GM21390 (cell line): ENCODE measurements around the gene CEP170.
"Not testable (repeated sequence)": the region's sequence is repeated elsewhere in the genome, so short reads cannot be mapped to it uniquely, and the experiment has no call there.

Experiments used
- ATAC-seq: cut with Tn5 transposase; IDR thresholded peaks from one replicate; pipeline ENCODE4 v1.9.1; 2021; ENCODE audit not compliant: unreplicated experiment

Gene CEP170

DNA sequence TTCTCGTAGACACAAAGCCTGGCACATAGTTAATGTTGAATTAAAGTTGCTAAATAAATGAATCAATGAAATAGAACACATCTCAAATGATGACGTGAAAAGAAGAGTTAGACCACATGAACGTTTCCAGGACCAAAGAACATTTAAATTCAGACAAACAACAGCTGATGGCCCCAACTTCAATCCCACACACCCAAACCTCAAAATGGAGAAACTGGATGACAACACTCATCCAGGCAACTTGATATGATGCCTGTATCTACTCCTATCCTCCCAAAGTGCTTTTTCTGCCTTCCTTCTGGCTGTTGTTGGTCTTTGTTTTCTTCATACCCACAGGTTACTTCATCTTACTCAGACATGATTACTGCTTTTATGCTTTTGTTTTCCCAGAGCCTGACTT is 71.9 kb downstream of the CEP170 start:
- not testable (repeated sequence) for ATAC-seq

DNA sequence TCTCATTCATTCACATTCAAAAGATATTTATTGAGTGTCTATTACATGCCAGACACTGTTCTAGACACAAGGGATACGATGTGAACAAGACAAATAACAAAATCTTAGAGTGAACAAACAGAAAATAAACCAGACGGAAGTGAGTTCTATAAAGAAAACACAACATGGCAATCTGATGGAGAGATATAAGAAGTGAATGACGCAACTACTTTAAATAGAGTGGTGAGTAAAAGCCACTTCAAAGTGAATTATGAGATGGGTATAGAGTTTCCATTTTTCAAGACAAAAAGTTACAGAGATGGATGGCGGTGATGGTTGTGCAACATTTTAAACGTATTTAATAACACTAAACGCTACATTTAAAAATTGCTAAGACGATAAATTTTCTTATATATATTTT is 75.4 kb downstream of the CEP170 start:
- ATAC-seq: no peak

DNA sequence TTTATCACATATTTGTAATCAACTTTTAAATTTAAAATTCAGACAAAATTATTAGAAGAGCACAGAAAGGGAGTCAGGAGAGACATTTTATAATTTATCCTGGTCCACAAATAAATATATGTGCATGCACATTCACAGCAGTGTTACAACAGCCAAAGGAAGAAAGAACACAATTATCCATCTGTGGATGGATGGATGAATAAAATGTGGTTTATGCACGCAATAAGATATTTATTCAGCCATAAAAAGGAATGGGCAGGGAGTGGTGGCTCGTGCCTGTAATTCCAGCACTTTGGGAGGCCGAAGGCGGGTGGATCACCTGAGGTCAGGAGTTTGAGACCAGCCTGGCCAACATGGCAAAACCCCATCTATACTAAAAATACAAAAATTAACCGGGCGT is 77.3 kb downstream of the CEP170 start:
- ATAC-seq: not testable (repeated sequence)

DNA sequence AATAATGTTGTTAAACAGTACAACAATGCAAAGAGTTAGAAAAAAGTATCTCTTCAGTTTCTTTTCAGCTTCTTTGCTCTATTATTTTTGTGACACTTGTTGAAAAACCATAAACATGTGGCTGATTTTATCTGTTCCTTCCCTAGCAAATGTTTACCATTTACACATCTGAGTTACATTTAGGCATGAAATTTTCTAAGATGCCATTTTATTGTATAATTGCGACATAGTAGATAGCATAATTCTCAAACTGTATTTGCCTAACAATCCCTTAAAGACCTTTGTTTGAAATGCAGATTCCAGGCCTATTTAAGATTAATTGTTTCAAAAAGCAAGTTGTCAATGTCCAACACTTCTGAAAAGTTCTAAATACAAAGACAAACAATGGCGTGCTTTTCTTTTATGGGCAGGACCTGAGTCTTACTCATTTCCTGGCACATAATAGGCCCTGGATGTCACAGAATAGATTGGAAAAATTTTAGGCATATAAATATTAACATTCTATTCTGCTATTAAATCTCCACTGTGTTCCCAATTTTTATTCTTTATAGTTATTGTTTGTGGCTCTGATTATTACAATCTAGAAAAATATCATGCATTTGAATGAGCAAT is 81.2 kb downstream of the CEP170 start:
- not testable (repeated sequence) for ATAC-seq

DNA sequence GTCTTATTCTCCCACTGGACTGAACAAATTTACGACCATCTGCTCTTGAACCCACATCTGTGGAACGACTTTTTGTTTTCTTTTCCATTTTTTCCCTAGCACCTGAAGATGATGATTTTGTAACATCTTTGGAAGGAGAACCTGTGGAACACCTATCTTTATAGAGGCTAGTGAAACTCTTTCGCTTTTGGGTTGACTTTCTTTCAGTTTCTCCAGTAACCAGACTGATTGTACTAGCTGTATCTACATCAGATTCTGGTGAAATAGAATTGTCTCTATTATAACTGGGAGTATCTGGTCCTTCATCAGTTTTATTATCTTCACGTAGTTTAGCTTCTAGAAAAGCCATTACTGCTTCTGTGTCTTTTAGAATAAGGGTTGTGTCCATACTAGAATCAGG is 90.2 kb downstream of the CEP170 start:
- ATAC-seq: not testable (repeated sequence)

DNA sequence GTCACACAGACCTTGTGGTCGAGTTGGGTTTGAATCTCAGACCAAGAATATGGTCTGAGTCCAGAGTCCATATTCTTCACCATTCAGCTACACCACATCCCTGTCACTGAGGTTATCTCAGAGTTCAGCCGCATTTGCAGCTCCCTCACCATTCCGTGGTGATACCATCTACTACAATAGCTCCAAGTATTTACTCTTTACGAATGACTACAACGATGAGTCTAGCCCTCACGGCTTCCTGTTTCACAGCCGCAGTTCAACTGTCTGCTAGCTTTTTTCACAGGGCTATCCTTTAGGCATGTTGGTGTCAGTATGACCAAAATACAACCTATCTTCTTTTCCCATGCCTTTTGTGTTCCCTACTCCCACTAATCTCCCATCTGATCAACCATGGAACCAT is 104.2 kb downstream of the CEP170 start:
- not testable (repeated sequence) for ATAC-seq

DNA sequence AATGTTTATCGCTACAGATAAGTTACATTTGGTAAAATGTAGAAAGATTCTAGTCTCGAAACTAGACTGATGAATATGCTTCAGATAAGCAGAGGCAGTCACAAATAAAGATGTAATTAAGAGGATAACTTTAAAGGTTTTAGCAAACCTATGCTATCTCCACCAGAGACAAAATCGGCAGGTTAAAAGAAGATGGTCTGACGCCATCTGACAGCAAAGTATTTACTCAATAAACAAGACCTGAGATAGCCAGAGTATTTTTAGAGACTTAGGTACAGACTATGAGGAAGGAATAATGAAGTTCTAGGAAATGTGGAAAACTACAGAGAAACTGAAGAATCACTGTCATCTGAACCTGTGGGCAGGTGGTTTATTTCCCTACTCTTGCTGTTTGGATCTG is 106.0 kb downstream of the CEP170 start:
- not testable (repeated sequence) for ATAC-seq

DNA sequence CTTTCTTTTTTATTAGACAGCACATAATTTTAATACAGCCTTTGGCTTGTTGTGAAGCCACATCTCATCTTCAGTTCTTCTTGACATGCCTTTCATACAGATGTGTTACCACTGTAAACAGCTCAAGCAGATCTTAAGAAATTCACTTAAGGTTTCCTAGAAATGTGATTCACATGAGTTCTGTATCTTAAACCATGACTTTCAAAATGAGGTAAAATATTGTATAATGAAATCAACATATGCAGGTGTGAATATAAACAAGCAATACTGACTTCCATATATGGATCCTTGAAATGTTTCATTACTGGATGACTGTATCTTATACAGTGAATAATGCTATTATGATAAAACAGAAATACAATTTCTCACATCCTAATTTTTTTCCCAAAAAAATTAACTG is 107.7 kb downstream of the CEP170 start:
- not testable (repeated sequence) for ATAC-seq

DNA sequence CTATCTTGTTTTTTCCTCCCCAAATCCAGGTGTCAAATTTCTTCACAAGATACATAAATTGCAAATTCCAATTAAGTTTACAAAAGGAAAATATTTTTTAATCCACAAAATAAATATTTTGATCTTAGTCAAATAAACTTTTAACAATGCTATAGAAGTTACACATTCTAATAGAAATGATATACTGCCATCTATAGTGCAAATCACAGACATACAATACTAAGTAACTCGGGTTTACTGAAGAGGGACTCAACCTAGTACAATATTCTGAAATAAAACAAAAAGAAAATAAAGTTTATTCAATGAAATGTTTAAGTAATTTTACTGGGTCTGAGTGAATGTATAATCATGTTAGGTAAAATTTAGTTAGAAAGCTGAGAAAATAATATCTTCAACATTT is 114.6 kb downstream of the CEP170 start:
- ATAC-seq: not testable (repeated sequence)

DNA sequence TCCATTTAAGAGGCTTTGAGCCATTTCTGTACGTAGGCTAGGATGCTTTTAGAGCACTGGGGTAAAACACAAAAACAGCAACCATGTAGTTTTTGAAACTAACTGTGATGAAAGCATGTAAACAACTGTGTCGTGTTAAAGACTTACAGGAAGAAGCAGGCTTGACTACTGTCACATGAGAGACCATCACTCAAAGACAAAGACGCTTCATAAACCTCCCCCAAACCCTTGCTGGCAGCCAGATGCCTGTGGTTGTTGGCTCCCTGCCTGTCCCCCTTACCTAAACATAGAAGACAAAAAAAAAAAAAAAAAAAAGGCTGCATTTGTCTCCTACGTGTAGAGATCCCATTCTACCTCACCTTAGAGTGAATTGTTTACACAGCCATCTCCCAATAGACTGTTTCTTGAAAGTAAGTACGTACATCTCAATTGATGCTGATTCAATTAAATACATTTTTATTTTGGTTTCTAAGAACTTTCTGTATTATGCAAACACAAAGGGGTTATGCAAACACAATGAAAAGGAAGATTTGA is 132.1 kb downstream of the CEP170 start:
- ATAC-seq: not testable (repeated sequence)

DNA sequence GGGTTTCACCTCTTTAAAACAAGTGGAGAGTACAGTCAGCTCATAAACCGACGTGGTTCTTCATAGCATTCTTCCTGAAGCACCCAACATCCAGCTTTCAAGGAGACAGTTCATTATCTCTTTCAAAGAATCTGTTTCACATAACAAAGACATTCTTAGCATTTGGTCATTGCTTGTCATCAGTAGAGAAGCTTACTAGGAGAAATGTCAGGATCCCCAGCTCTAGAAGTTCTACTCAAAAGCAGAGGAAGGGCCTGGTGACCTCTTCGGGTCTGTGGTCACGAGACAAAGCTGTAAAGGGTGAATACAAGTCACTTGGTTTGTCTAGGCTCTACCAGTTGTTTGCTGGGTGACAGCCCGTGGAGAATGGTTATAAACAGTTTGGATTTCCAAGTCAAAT is 133.1 kb downstream of the CEP170 start:
- not testable (repeated sequence) for ATAC-seq

DNA sequence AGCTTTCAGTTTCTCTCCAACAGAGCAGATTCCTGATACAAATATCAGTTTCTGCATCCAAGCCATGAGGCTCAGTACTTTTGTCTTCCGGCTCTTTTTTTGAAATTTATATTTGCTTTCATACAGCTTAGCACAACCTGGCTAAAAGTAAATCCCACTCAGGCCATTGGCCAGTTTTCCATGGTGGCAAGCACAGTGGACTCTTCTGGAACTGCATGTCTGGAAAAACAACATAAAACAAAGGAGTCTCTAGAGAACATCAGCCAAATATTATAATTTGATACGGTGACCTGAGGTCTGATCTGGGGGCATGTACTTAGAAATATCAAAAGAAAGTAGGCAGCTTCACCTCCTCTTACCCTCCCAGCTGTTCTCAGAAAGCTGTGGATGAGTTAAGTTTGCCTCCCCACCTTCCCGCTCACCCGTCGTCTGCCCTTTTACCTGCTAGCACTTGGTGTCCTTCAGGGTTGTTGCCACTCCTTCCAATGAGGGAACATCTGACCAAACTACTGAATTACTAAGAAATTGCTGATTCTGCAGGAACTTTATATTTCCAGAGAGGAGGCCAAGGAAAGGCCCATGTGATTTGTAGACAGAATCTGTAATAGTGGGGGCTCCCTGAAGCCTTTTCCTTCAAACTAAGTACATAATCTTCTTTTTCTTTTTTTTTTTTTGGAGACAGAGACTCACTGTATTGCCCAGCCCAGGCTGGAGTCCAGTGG is 136.3 kb downstream of the CEP170 start:
- ATAC-seq: not testable (repeated sequence)

DNA sequence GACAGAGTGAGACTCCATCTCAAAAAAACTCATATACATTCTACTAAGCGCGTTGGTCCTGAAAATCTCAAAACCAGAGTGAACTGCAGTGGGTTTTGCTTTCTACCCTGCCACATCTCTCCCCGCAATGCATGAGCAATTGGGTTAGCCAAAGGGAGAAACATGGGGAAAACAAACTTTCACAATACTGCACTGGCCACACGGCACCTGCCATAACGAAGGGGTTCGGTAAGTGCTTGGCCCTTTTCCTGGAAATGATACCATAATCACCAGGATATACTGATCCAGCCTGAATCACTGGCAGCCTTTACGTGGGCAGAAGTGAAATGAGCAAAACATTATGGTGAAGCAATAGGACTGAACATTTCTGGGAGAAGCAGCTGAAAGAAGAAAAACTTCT is 138.9 kb downstream of the CEP170 start:
- ATAC-seq: not testable (repeated sequence)

DNA sequence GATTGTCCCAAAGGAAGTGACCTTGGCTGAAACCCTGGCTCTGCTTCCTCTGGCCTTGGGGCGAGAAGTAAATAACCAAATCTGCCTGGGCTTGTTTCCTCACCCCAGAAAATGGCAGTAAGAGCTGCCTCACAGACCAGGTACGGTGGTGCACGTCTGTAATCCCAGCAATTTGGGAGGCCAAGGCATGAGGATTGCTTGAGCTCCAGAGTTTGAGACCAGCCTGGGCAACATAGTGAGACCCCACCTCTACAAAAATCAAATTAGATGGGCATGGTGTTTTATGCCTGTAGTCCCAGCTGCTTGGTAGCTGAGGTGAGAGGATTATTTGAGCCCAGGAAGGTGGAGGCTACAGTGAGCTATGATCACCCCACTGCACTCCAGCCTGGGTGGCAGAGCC is 140.3 kb downstream of the CEP170 start:
- ATAC-seq: not testable (repeated sequence)

DNA sequence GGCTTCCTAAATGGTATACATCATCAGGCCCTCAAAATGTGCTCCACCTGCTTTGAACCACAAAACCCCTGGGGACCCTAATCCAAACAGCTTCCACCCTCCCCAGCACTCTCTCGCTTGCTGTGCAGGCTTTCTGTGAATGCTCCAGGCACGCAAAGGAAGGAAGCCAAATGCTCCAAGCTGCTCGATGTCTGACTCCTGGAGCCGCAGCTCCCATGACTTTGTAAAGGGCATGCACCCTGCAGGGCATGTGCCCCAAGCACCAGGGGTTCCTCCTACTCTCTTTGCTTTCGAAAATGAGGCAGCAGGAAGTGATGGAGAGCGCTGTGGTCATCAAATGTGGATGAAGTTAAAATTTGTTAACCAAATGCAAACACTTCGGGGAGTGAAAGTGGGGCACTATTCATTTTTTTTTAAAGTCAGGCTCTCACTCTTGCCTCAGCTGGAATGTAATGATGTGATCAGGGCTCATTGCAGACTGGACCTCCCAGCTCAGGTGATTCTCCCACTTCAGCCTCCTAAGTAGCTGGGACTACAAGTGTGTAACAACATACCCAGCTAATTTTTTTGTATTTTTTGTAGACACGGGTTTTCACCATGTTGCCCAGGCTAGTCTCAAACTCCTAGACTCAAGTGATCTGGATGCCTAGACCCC is 140.9 kb downstream of the CEP170 start:
- peak; percentile 92 for ATAC-seq

DNA sequence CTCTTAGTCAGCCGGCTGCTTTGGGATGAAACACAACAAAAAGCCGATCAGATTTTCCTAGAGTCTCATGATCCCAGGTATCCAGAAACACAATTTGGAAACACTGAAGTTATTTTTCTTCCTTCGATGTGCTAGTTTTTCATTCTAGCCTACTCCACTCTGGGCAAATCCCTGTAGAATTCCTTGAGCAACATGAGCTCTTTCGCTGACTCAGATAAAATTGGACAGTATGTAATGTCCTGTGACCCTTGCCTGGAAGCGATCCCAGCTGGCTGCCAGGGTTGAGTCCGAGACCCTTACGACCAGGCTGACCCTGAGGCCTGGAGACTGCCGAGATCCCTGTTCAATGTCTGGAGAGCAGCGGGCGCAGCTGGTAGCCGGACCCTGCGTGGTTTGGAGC is 147.9 kb downstream of the CEP170 start:
- ATAC-seq: not testable (repeated sequence)

DNA sequence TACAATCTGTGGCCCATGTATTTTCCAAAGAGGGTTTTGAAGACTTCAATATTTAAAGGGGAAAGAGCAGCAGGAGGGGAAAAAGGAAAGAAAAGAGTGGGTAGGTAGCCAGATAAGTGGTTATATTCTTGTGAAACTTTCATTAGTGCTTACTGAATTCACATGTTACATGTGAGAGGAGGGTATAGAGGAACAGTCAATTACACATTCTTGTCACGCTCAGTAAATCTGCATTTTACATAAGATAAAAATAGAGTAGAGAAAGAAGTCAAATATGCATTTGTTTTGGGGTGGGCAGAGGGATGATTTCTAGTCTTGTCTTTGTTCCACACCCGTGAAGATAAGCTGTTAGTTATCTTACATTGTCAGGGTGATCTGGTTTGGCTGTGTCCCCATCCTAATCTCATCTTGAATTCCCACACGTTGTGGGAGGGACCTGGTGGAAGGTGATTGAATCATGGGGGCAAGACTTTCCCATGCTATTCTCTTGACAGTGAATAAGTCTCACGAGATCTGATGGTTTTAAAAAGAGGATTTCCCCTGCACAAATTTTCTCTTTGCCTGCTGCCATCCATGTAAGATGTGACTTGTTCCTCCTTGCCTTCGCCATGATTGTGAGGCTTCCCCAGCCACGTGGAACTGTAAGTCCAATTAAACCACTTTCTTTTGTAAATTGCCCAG is 149.3 kb downstream of the CEP170 start:
- not testable (repeated sequence) for ATAC-seq

DNA sequence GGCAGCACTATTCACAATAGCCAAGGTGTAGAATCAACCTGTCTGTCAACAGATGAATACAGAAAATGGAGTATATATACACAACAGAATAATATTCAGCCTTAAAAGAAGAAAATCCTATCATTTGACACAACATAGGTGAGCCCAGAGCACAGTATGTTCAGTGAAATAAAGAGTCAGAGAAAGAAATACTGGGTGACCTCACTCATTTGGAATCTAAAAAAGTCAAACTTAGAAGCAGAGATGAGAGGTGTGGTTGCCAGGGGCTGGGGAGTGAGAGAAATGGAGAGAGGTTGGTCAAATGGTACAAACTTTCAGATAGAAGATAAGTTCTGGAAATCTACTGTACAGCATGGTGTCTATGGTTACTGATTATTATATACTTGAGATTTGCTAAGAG is 150.0 kb downstream of the CEP170 start:
- not testable (repeated sequence) for ATAC-seq

DNA sequence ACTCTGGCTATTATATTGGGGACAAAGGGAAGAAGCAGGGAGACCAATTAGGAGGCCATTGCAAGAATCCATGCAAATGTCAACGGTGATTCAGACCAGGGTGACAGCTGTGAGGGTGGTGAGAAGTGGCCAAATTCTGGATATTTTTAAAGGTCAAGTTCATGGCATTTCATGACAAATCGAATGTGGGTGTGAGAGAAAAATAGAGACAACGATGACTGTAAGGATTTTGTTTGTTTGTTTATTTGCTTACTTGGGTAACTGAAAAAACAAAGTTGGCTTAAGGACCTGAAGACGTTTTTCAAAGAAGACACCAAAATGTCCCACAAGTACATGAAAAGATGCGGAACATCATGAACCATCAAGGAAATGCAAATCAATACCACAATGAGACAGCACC is 150.6 kb downstream of the CEP170 start:
- ATAC-seq: not testable (repeated sequence)

DNA sequence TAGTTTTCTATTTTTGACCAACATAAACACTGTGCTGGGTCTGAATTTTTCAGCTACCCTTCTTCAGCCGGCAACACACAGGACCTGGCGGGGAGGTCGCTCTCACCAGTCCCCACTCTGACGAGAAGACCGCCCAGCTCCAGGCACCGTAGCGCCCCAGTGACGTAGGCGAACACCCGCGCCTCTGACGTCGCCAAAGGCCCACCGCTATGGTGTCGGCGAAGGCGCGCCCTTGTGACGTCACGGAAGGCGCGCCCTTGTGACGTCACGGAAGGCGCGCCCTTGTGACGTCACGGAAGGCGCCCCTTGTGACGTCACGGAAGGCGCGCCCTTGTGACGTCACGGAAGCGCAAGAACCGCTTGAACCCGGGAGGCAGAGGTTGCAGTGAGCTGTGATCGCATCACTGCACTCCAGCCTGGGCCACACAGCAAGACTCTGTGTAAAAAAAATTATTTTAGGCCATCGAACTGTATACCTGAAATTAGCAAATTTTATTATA is 153.5 kb downstream of the CEP170 start:
- ATAC-seq: peak; percentile 73

DNA sequence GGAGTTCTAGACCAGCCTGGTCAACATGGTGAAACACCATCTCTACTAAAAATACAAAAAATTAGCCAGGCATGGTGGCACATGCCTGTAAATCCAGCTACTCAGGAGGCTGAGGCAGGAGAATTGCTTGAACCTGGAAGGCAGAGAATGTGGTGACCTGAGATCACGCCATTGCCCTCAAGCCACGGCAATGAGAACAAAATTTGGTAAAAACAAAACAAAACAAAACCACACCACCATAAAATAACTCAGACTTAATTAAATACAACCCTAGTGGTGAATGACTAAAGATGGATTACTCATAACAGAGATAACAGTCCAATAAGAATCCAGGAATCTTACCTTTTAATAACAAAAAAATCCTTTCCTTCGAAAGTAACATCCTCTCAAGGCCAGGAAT is 167.7 kb downstream of the CEP170 start:
- ATAC-seq: not testable (repeated sequence)
